HG02798 (cell line): Measurements from ENCODE around the gene CA6.
"Not testable (repeated sequence)": the region's sequence is repeated elsewhere in the genome, so short reads cannot be mapped to it uniquely, and the experiment has no call there.

Experiments used
- ATAC-seq: cut with Tn5 transposase; IDR thresholded peaks from one replicate; pipeline ENCODE4 v1.9.1; 2021; ENCODE audit warnings: mild to moderate bottlenecking; ENCODE audit not compliant: unreplicated experiment, poor library complexity

The CA6 gene

GRCh38 chr1:8925960-8926359 is 19.7 kb upstream of the CA6 start:
- no peak for ATAC-seq

GRCh38 chr1:8926707-8927694 is 18.7 kb upstream of the CA6 start:
- no peak for ATAC-seq

DNA sequence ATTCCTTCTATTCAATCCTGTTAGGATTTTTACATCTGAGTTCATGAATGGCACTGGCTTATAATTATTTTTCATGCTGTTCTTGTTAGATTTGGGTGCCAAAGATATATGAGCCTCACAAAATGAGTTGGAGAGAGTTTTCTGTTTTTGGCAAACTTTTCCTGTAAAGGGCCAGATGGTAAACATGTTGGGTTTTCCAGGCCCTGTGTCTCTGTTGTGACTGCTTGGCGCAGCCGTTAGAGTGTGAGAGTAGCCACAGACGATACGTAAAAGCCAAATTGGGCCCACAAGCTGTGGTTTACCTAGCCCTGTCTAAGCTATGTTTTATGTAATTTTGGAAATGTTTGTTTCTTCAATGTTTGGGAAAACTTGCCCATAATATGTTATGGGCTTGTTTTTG is 15.6 kb upstream of the CA6 start:
- no peak for ATAC-seq

GRCh38 chr1:8937051-8937450 is 8.6 kb upstream of the CA6 start:
- ATAC-seq = not testable (repeated sequence)

GRCh38 chr1:8937701-8938100 is 8.0 kb upstream of the CA6 start:
- ATAC-seq = no peak

DNA sequence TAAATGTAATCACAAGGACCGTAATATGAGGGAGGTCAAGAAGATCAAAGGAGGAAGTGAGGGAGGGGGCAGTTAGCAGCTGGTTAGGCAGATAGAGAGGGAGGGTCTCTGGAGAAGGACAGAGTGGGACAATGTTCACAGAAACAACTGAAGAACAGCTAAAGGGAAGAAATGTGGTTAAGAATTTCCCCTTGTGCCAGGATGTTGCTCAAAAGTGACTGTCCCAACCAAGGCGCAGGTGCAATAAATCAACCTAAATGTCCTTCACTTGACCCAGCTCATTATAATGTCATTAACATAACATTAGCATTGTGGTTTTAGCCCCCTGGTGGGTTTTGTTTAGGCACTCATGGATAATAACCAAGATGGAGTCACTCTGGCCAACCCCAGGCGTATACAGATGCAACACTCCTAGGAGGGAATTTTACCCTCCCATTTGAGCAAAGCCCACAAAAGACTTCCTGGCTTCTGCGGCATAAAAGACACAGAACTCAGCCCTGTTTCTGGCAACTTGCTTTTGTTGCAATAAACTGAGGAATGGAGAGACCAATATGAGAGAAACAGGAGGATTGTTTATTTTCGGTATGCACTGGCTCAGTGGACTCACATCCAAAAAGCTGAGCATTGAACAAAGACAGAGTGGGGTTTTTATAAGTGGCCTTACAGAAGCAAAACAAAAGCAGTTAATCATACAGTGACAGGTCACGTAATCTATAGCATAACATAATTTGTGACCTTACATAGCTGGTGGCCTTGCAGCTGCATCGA is 7.3 kb upstream of the CA6 start:
- ATAC-seq = no peak

GRCh38 chr1:8939000-8939265 is 6.7 kb upstream of the CA6 start:
- ATAC-seq = no peak

GRCh38 chr1:8939362-8939995 is 6.2 kb upstream of the CA6 start:
- ATAC-seq = no peak

DNA sequence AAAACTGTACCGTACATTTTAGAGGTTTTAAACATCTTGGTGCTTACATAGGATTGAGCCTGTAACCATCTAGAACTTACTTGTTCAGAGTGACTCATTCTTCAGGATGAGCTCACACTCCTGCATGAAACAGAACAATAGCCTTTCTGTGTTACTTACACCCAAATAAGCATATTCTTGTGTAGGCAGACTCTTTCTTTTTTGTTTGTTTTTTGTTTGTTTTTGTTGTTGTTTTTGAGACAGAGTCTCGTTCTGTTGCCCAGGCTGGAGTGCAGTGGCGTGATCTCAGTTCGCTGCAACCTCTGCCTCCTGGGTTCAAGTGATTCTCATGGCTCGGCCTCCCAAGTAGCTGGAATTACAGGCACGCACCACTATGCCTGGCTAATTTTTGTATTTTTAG is 3.8 kb upstream of the CA6 start:
- no peak for ATAC-seq

DNA sequence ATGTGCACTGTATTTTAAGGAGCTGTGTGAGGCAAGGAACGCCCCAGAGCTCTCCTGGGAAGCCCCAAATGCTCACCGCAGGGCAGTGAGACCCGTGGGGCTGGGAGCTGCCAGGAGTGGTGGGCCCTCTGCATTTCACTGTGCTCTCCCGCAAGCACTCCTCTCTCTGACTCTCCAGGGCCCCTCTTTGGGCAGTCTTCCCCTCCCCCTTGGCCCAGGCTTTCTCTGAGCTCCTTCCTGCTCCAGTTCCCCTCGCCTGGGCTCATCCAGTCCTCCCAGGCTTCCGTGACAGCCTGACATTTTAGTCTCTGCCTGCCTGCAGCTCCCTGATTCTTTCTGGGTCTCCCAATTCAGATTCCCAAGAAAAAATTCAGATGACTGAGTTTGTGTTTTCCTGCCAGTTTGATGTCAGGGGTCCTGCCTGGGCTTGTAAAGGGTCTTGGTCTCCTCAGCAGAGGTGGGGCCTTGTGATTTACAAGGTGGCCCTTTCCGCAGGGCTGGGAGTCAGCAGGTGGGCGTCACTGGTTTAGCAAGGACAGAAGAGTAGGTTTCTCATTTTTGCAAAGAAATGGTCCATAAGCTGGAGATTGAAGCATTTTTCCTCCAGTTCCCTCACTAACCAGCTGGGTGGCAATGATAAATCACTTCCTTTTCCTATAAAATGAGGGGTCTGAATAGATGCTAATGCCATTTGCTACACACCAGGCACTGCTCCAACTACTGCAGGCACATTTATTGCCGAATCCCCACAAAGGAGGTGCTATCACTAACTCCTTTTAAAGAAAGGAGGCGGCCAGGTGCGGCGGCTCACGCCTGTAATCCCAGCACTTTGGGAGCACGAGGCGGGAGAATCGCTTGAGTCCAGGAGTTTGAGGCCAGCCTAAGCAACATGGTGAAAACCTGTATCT is 1.9 kb upstream of the CA6 start:
- ATAC-seq = no peak

GRCh38 chr1:8947127-8947691 is 1.5 kb downstream of the CA6 start:
- no peak for ATAC-seq

- ATAC-seq = no peak
These were observed 4.6 kb downstream of the CA6 start for GRCh38 chr1:8950309-8950708.

- no peak for ATAC-seq
These were observed 5.6 kb downstream of the CA6 start for GRCh38 chr1:8951231-8951630.

DNA sequence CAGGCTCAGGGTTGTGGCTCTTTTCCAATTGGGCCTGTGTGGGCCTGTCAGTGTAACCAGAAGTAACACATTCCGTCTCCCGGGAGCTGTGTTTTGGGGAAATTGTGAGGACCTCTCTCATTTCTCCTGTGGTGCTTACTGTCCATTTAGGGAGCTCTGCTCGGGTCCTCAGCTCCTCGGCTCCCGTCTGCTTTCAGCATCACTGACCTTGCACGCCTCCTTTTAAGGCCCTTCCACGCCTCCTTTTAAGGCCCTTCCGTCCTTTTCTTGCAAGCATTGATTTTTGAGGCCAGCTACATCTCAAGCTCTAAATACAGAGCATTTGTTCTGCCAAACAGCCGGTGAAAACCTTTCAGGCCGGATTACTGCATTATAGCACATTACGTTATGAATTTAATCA is 9.7 kb downstream of the CA6 start:
- no peak for ATAC-seq

- no peak for ATAC-seq
These were observed 11.0 kb downstream of the CA6 start for GRCh38 chr1:8956461-8957349.

DNA sequence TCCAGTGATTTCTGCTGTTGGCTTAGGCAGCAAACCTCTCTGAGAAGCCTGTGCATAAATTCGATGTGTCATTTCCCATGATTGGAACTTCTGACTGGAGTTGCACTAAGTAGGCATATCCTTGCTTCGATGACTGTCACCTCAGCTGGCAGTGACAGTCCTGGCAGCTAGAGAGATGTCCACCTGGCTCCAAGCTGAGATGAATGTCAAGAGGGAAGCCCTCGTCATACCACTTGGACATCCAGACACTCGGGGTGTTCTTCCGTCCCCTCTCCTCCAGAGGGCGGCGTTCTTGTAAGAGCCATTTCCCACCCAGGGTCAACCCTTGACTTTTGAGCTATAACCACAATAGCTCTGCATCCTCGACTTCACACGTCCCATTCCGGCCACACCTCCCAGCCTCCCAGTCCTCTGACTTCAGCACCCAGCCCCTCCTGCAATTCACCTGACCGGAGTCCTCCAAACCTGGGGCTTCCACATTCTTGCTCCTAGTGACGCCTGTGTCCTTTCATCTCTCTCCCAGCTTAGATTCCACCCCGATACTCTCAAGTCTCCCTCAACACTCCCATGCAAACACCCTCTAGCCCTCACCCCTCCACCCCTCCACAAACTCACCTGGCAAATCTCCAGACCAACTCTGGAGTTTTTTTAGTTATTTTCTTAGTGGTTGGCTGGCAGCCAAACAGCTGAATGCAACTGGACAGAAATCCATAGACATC is 17.3 kb downstream of the CA6 start:
- ATAC-seq = no peak

DNA sequence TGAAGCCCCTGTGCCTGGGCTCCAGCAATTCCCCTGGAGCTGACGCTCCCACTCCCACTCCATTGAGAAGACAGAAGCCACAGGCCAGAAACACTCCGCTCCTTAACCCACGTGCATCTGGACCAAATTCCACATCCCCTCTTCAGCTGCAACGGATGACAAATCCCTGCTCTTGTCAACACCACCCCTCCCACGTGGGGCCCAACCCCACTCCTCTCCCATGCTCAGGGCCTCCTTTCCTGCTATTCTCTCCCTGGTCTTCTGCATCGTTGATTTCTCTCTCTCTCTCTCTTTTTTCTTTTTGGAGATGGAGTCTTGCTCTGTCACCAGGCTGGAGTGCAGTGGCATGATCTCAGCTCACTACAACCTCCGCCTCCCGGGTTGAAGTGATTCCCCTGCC is 18.3 kb downstream of the CA6 start:
- ATAC-seq = no peak

DNA sequence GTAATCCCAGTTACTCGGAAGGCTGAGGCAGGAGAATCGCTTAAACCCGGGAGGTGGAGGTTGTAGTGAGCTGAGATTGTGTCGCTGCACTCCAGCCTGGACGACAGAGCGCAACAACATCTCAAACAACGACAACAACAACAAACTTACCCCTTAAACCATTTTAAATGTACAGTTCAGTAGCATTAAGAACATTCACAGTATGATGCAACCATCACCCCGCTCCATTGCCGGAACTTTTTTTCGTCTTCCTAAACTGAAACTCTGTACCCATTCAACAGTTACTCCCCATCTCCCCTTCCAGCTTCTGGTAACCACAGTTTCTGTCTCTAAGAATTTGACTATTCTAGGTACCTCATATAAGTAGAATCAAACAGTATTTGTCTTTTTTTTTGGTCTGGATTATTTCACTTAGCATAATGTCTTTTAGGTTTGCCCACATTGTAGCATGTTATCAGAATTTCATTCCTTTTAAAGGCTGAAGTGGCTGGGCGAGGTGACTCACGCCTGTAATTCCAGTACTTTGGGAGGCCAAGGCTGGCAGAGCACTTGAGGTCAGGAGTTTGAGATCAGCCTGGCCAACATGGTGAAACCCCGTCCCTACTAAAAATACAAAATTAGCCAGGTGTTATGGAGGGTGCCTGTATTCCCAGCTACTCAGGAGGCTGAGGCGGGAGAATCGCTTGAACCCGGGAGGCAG is 19.6 kb downstream of the CA6 start:
- no peak for ATAC-seq
